GM21360 (cell line): ENCODE measurements around the gene ITFG2.
A peak's percentile ranks its signal among the peaks of the same experiment; 100 is the strongest.

ENCODE experiments used
- ATAC-seq: cut with Tn5 transposase; IDR thresholded peaks from one replicate; pipeline ENCODE4 v1.9.1; 2021; ENCODE audit warnings: mild to moderate bottlenecking, moderate library complexity; ENCODE audit not compliant: unreplicated experiment

The ITFG2 gene

DNA sequence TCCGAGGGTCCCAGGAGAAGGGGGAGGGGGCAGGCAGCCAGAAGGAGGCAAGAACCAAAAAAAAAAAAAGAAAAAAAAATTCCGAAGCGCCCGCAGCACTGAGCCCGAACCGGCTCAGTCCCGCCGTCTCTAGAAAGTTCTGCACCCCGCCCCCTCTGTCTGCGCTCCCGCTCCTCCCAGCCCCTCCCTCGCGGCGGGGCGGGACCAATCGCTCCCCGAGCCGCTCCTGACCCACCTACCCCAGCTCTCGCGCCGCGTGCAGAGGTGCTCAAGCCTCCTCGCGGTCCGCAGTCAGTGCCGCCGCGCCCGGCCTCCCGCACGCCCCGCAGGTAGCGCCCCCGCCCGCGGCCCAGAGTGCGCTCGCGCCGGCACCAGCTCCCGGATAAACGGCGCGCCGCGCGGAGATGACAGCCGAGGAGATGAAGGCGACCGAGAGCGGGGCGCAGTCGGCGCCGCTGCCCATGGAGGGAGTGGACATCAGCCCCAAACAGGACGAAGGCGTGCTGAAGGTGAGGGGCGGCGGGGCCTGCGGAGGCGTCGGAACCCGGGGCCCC lies 17.7 kb upstream of the ITFG2 start, which contains the start of gene FKBP4:
TSS of gene FKBP4 (plus strand) at position 235 of the 554 bp plus-strand sequence. CDS start at position 405, 170 bp downstream.
- peak; percentile 75 for ATAC-seq

DNA sequence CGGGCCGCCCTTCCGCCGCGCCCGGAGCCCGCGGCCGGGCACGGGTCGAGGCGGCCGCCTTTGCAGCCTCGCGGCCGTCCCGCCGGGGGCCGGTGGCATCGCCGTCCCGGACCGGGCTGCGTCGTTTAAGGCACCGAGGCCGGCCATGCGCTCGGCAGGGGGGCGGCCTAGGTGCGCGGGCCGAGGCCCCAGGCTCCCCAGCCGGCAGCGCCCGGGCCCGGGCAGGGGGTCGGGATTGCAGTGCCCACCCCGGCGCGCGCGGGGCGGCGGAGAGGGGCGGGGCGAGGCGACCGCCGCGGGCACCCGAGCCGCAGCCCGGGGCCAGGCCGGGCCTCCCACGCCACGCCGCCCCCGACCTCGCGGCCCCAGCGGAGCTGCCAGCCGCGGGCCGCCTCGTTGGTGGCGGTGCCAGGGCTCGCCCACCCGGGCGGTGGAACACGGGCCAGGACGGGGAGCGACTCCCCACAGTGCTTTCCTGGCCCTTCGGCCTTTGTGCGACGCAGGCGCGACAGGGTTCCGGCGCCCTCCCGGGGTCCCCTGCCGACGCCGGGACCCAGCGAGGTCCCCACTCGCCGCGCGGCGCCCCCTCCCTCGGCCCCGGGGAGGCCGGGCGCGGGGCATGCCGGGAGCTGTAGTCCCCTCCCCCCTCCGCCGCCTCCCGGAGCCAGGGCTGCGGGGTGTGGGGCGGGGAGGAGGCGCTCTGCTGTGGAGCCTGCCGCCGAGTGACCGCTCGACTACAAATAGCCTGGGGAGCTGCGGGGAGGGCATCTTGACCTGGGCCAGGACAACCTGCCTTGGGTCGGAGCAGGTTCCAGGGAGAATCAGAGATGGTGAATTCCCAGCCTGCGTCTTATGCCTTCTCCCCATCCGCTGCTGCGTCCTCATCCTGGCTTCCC lies 16.9 kb upstream of the ITFG2 start:
- peak; percentile 53 for ATAC-seq

DNA sequence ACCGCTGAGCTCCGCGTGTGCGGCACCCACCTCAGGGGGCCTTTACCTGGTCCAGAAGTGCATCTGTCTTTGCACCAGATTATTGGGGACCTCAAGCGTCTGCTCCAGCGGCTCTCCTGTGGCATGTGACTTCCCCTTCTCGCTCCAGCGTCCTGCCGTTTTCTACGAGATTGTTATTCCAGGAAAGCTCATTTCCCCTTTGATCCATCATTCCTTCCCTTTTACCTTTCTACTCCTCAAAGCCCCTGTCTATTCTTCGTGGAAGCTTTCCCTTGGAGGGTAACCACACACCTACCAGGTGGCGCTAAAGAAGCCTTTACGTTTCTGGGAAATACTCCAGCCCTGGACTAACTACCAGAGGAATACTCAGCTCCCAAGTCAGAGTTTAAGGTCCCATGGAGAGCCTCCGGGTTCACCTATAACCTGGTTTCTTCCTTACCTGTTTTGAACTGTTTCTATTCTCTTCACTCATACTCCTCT lies 16.2 kb upstream of the ITFG2 start:
- no peak for ATAC-seq

DNA sequence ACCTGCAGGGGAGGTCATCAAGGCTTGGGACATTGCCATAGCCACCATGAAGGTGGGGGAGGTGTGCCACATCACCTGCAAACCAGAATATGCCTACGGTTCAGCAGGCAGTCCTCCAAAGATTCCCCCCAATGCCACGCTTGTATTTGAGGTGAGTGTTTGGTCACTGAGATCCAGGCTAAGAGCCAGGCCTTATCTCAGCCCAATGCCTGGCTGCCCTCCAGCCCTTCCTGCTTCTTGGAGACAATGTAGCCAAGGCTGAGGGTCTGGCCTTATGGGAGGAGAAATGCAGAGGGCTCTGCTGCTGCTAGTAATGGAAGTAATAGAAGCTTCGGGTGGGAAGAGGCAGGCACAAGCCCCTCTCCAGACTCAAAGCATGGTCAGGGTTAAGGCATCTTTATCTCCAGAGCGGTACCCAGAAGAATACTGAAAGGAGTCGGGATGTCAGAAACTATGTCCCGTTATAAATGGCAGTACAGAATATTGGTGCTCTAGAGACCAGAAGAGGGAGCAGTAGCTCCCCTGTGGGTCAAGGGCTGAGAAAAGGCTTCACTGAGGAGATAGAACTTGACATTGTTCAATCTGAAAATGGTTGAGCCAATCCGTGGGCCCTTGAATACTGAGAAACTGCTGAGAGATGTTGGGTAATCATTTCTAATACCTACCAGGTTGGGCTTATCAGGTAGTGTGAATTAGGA lies 14.6 kb upstream of the ITFG2 start:
- ATAC-seq = no peak

DNA sequence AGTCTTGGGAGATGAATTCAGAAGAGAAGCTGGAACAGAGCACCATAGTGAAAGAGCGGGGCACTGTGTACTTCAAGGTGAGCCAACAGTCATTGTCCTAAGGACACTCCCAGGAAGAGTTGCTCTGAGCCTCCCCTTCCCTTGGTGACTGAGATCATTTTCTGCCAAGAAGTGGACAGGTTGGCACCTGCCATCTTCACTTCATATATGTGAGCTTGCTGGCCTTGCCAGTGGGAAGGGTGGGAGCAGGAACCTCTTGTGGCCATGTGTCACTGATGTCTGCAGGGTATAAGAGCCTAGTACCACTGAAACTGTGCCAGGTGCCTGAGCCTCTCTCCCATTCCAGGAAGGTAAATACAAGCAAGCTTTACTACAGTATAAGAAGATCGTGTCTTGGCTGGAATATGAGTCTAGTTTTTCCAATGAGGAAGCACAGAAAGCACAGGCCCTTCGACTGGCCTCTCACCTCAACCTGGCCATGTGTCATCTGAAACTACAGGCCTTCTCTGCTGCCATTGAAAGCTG lies 12.4 kb upstream of the ITFG2 start:
- no peak for ATAC-seq

DNA sequence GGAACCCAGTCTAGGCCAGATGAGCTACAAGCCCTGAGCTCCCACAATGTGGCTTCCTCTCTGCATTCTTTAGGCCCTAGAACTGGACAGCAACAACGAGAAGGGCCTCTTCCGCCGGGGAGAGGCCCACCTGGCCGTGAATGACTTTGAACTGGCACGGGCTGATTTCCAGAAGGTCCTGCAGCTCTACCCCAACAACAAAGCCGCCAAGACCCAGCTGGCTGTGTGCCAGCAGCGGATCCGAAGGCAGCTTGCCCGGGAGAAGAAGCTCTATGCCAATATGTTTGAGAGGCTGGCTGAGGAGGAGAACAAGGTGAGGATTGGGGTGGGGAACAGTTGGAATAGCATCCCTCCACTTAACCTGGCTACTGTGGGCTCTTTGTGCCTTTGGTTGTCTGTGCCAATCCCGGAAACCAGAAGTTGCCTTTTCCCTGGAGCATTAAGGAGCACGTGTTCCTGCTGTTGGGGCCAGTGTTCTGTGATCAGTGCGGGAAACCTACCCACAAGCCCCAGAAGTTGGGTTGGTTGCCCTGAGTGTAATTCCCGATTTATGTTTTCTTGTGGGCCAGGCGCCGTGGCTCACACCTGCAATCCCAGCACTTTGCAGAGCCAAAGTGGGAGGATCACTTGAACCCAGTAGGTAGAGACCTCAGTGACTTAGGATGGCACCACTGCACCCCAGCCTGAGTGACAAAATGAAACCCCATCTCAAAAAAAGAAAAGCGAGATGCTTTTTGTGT lies 11.3 kb upstream of the ITFG2 start:
- ATAC-seq = no peak

DNA sequence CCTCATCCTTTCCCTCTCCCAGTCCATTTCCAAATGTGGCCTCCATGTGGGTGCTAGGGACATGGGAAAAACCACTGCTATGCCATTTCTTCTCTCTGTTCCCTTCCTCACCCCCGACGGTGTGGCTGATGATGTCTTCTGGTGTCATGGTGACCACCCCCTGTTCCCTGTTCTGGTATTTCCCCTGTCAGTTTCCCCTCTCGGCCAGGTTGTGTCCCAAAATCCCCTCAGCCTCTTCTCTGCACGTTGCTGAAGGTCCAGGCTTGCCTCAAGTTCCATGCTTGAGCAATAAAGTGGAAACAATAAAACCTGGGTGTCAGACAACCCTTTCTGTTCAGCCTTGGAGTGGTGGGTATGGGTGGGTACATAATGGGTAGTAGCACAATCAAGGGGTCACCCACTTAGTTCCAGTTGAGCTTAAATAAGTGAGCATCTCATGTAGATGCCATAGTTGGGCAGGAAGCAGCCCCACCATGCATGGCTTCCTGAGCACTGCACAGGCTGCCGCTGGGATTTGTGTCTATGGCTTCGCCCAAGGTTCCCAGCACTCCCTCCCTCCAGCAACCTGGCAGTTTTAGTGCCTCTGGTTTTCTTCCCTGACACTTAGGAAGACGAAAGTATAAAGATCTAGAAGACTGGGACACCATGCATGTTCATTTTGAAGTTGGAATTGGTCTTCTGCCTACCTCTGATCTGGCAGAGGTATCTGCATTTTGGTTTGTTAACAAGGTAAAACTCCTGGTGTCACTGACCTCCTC lies 8.7 kb upstream of the ITFG2 start:
- no peak for ATAC-seq

DNA sequence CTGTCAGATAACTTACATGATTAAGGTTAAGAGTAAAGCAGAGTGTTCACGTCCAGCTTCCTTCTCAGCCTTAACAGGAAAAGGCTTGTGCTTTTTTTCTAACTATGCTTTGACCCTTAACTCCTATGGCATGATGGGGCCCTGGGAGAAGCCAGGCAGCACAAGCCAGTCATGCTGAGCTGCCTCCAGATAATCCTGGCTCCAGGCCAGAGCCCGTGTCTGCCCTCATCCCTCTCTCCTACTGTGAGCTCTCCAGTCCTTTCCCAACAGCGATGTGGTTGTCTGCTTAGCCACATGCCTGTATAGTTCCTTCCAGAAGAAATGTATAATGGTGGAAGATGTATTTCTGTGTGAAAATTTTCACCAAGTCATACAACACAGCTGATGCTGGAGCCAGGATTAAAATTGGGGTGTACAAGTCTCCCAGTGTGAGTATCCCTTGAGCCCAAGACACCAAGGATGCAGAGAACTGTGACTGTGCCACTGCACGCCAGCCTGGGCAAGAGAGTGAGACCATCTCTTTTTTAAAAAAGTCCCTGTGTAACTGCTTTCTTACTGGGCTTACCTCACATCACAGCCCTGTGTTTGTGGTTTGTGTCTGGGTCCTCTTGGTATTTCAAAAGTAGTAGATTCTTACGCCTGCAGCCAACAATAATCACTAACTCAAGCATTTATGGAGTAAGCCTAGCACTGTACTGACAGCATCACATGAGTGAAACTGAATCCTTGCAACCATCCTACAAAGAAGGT lies 7.9 kb upstream of the ITFG2 start:
- ATAC-seq = no peak

DNA sequence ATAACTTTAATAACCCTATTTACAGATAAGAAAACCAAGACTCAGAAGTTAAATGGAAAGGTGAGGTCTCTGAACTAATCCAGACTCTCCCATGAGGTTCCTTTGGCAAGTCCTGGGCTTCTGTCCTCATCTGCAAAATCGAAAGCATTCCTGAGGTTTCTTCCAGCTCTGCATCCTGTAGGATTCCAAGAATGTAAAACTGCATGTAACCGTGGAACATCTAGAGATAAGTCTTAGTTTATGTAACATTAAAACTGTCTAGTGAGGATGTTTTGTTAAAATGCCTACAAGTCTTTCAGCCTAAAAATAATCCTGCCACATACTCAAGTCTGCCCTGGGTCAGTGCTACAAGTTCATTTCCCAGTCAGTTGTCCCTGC lies 7.3 kb upstream of the ITFG2 start:
- ATAC-seq = no peak

DNA sequence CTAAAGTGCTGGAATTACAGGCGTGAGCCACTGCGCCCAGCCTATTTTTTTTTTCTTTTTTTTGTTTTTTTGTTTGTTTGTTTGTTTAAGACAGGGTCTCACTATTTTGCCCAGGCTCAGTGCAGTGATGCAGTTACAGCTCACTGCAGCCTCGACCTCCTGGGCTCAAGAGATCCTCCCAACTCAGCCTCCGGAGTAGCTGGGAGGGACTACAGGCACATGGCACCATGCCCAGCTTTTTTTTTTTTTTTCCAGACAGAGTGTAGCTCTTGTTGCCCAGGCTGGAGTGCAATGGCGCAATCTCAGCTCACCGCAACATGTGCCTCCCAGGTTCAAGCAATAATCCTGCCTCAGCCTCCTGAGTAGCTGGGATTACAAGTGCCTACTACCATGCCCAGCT lies 5.8 kb upstream of the ITFG2 start:
- ATAC-seq = no peak

DNA sequence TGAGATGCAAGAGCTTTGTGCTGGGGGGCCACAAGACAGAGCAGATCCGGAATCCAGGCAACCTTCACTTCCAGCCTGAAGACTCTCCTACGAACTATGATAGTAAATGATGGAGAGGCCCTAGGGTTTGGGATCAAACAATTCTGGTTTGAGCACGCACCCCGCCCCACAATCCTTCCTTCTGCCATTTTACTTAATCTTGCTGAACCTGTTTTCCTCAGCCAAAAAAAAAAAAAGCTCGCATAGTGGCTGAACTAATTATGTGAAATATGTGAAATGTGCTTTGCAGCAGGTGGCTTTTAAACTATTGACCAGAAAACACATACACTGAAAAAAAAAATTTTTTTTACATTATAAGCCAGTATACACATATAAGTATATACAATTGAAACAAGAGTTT lies 667 bp upstream of the ITFG2 start:
- no peak for ATAC-seq

DNA sequence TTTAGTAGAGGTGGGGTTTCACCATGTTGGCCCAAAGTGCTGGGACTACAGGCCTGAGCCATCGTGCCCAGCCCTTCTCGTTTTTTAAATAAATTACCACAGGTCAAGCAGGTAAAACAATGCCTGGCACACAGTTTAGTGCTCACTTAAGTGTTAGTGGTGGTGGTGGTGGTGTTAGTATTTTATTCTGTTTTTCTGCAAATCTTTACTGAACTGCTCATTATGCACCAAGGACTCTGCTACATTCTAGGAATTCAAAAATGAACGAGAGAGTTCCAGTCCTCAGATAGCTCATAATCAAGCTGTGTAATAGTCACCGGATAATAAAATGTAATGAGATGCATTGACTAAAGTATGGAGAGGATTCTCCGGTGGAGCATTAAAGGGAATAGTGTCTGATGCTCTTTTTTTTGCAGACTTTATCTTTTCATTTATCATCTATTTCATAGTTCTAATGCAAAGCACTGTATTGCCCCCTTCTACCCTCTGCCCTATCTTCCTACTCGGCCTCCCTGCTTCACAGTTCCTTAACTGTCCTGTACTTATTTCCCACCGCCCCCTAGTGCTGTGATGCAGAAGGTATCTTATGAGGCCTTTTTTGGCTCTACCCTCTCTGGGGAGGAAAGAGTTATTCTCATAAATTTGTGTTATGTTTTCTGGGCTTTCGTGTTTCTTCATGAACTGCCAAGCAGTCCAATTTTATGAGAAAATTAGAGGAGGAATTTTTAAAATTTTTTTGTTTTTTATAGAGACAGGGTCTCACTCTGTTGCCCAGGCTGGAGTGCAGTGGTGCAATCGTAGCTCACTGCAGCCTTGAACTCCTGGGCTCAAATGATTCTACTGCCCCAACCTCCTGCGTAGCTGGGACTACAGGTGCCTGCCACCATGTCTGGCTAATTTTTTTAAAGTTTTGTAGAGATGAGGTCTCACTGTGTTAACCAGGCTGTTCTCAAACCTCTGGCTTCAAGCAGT lies 1.0 kb downstream of the ITFG2 start:
- ATAC-seq = peak; percentile 30

DNA sequence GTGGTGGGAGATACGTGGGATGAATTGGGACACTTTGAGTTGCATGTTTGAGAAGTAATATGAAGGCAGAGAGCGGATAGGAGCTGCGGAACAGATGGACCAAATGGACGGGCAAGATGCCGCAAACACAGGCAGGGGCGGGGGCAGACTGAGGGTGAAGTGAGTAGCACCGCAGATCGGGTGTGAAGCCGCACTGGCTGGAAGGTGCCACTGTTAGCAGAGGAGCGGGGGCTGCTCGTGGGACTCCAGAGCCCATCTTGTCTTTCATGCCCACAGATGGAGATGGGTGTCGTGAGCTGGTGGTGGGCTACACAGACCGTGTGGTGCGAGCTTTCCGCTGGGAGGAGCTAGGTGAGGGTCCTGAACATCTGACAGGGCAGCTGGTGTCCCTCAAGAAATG lies 7.3 kb downstream of the ITFG2 start:
- ATAC-seq = no peak

DNA sequence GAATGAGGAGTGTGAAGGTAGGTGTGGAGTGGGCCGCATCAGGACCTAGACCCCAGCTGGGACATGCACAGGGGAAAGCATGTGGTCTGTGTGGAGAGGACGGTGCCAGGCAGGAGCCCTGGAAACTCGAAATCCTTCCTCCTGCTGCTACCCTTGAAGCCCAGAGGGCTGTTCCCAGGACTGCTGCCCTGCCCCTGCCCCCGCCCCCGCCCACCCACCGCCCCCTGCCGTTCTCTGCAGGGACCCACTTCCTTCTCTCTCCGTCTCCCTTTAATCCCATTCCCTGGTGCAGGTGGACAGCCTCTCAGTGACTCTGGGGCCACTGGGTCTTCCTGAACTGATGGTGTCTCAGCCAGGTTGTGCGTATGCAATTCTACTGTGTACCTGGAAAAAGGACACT lies 8.0 kb downstream of the ITFG2 start:
- no peak for ATAC-seq

DNA sequence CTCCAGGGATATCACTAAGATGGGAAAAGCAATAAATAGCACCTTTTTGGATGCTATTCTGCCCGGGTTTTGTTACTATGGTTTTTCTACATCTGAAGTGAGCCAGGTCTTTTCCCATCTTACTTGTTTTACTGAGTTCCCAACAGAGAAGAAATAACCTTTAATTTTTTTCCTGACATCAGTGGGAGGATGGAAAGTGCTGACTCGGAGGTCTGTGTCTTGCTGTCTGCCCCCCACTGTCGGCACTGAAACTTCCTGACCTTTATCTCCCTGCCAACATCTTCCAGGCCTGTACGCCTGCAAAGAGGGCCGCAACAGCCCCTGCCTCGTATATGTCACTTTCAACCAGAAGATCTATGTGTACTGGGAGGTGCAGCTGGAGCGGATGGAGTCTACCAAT lies 11.0 kb downstream of the ITFG2 start:
- ATAC-seq = no peak

DNA sequence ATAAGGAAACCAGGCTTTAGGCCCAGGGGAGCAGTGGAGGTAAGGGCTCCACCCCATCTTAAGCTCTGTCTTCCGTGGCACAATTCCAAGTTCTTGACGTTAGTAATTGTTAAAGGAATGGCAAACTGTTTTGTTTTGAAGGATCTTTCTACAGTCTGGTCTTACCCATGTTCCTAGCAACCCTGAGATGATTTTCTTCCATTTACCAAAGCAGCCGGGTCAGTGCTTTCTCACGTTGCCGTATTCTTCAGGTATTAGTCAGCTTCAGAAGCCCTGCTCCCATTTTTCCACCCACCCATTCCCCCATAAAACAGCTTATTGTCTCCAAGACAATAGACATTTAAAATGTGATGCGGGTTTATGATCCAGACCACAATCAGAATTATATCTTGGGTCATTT lies 12.1 kb downstream of the ITFG2 start:
- no peak for ATAC-seq

DNA sequence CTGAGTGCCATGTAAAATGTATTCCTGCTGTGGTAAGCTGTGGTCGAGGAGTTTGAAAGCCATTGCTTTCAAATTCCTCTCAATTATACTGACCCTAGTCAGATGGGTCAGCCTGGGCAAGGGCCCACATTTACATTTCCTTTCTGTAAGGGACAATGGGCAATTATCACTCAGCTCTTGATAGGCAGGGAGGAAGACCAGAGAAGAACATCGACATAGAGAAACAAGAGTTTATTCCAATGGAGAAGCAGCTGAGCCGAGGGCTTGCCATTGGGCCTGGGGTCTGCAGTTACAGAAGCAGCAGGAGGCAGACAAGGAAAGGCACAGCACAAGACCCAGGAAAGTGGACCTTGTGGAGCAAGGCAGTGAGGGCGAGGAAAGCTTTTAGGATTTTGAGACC lies 12.7 kb downstream of the ITFG2 start:
- no peak for ATAC-seq

DNA sequence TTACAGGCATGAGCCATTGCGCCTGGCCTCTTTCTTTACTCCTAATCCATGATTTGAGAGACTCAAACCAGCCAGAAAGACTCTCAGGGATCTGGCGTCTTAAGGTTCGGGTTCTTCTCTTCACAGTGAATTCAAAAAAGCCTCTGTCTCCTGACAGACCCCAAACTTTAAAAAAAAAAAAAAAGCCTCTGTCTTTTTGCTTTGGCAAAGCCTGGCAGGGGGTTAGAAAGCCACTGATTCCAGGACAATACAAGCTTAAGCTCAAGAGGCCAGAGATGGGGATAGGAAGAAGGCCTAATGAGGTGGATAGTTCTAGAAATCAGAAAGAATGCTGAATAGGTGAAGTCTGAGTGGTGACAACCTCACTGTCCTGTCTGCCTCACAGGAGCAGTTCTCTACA lies 13.6 kb downstream of the ITFG2 start:
- no peak for ATAC-seq
